Tibial nerve (tissue), 4 donors: ENCODE measurements around the gene SLC5A2. TPM values are rescaled to one million over a fixed set of nuclear protein-coding genes. Genes with fewer than 3 reads are reported as not detected.
A peak's percentile ranks its signal among the peaks of the same experiment; 100 is the strongest.

Source experiments
- DNase-seq, 2 donors: peaks; one replicate each; pipeline ENCODE4 v3.0.0-alpha.2; 2019; ENCODE audit warnings: low spot score in 2 of 2
- H3K27ac ChIP-seq, 4 donors: fragments of 200-600 bp; sonication (generic) in 3 of 4; one replicate each; pipeline ENCODE4 v1.5.1; 2017 to 2019; ENCODE audit warnings: mild to moderate bottlenecking in 1 of 4
- H3K27me3 ChIP-seq, 2 donors: fragments of 200-600 bp; sonication (generic) in 1 of 2; one replicate each; pipeline versions ENCODE4 v1.5.1 to v1.6.0; 2017 to 2019
- H3K36me3 ChIP-seq, 3 donors: fragments of 200-600 bp; sonication (generic); one replicate each; pipeline ENCODE4 v1.5.1; 2018 to 2019
- H3K4me1 ChIP-seq, 4 donors: fragments of 200-600 bp; sonication (generic) in 3 of 4; one replicate each; pipeline ENCODE4 v1.5.1; 2017 to 2019
- H3K4me3 ChIP-seq, 4 donors: fragments of 200-600 bp; sonication (generic) in 3 of 4; one replicate each; pipeline ENCODE4 v1.5.1; 2017 to 2019; ENCODE audit warnings: mild to moderate bottlenecking in 1 of 4, moderate library complexity in 1 of 4
- H3K9me3 ChIP-seq, 4 donors: fragments of 200-600 bp; sonication (generic) in 3 of 4; one replicate each; pipeline ENCODE4 v1.5.1; 2017 to 2019
- CTCF ChIP-seq, 5 experiments: fragments of 200-600 bp in 3 of 5; fragments of 450-650 bp in 2 of 5; sonication (generic) in 3 of 5; IDR thresholded peaks; one replicate each; pipeline ENCODE4 v1.5.1; 2016 to 2019; ENCODE audit warnings: antibody characterized with exemption in 5 of 5, mild to moderate bottlenecking in 3 of 5, moderate library complexity in 2 of 5
- EP300 ChIP-seq, 2 donors: sonication (generic); formaldehyde crosslinking; IDR thresholded peaks; one replicate each; pipeline ENCODE4 v1.6.1; 2017; ENCODE audit warnings: antibody characterized with exemption in 2 of 2, mild to moderate bottlenecking in 1 of 2
- POLR2A ChIP-seq, 2 donors: fragments of 450-650 bp; IDR thresholded peaks; one replicate each; pipeline ENCODE4 v1.6.1; 2017; ENCODE audit warnings: antibody characterized with exemption in 2 of 2, mild to moderate bottlenecking in 2 of 2, moderate library complexity in 2 of 2
- WGBS, 2 donors: methylation state at CpG; one replicate each; pipeline ENCODE4 v1.1.5; 2018; 5-methylcytosine and 5-hydroxymethylcytosine counted together
- total RNA-seq, 4 donors: library from RNA; depleted of rRNA; stranded (reverse); fragments of >200 nt; gene quantifications; one replicate each; pipeline ENCODE4 v1.1.0, GENCODE V29; 2016

SLC5A2 gene
- total RNA-seq, 4 donors from 2014 or later: not detected

- 69 to 70% methylated on average over 57 to 63 of the region's 68 CpGs for WGBS, 2 donors
- DNase-seq: peak; percentile 51 to 58
- TF ChIP-seq CTCF (IDR thresholded peaks at IDR 0.05): no peak
- TF ChIP-seq POLR2A (IDR thresholded peaks at IDR 0.05): peak in 1 of 2 donors; percentile 23
- H3K9me3 ChIP-seq: no peaks in the 10 kb centered on the region
- peak overlapping the region in 3 of 4 donors; percentile 0 to 73 (median 18) for H3K27ac ChIP-seq
- H3K27me3 ChIP-seq: no peaks in the 10 kb centered on the region
- peaks cover 0 to 49% (median 4%) of the 10 kb centered on the region in 4 donors for H3K4me1 ChIP-seq
- peak overlapping the region in 3 of 4 donors; percentile 1 to 48 (median 33) for H3K4me3 ChIP-seq
- H3K36me3 ChIP-seq: peaks cover 0 to 63% (median 4%) of the 10 kb centered on the region in 3 donors
Measured at GRCh38 chr16:31476303-31477219, 6.4 kb upstream of the SLC5A2 start.

- Histone ChIP-seq H3K27me3 (no peaks in the 10 kb centered on the region), H3K36me3 (peaks cover 0 to 63% (median 4%) of the 10 kb centered on the region in 3 donors), H3K4me1 (peaks cover 0 to 42% (median 0%) of the 10 kb centered on the region in 4 donors), H3K4me3 (peak overlapping the region in 2 of 4 donors; percentile 33 to 48), H3K9me3 (no peaks in the 10 kb centered on the region), H3K27ac (peak overlapping the region in 3 of 4 donors; percentile 0 to 73 (median 18))
- WGBS, 2 donors: 71 to 76% methylated on average over 62 to 67 of the region's 67 CpGs
- no peak for DNase-seq
- TF ChIP-seq EP300 (IDR thresholded peaks at IDR 0.05) (no peak), POLR2A (IDR thresholded peaks at IDR 0.05) (no peak), CTCF (IDR thresholded peaks at IDR 0.05) (no peak)
Measured at GRCh38 chr16:31477220-31478216, 5.4 kb upstream of the SLC5A2 start.

- 73 to 92% methylated on average over 3 of the region's 3 CpGs for WGBS, 2 donors
- Histone ChIP-seq H3K36me3 (peaks cover 0 to 55% (median 4%) of the 10 kb centered on the region in 3 donors), H3K4me3 (no peak overlapping the region), H3K27ac (no peak overlapping the region), H3K27me3 (no peaks in the 10 kb centered on the region), H3K4me1 (peaks cover 0 to 30% (median 0%) of the 10 kb centered on the region in 4 donors), H3K9me3 (no peaks in the 10 kb centered on the region)
- DNase-seq: no peak
- TF ChIP-seq CTCF (IDR thresholded peaks at IDR 0.05) (no peak), POLR2A (IDR thresholded peaks at IDR 0.05) (no peak), EP300 (IDR thresholded peaks at IDR 0.05) (no peak)
Measured at GRCh38 chr16:31478956-31479355, 4.0 kb upstream of the SLC5A2 start.

- 83 to 84% methylated on average over 9 of the region's 9 CpGs for WGBS, 2 donors
Measured at GRCh38 chr16:31479751-31480150, 3.2 kb upstream of the SLC5A2 start.

More at GRCh38 chr16:31479751-31480150, 3.2 kb upstream of the SLC5A2 start:
- TF ChIP-seq CTCF (IDR thresholded peaks at IDR 0.05) (no peak), POLR2A (IDR thresholded peaks at IDR 0.05) (no peak), EP300 (IDR thresholded peaks at IDR 0.05) (no peak)
- Histone ChIP-seq H3K4me3 (no peak overlapping the region), H3K4me1 (peaks cover 0 to 30% (median 0%) of the 10 kb centered on the region in 4 donors), H3K27me3 (no peaks in the 10 kb centered on the region), H3K27ac (no peak overlapping the region), H3K36me3 (peaks cover 0 to 47% (median 4%) of the 10 kb centered on the region in 3 donors), H3K9me3 (no peaks in the 10 kb centered on the region)
- no peak for DNase-seq
